K562 (cell line): Measurements from ENCODE around the gene NECTIN2. TPM values are rescaled to one million over a fixed set of nuclear protein-coding genes. Genes with fewer than 3 reads are reported as not detected.
"Not testable (repeated sequence)": the region's sequence is repeated elsewhere in the genome, so short reads cannot be mapped to it uniquely, and the experiment has no call there.

Experiments used
- ATAC-seq: fragments of 200-7000 bp; cut with Tn5 transposase; 3 replicates; pipeline ENCODE4 v1.9.1; 2020; ENCODE audit warnings: moderate library complexity
- BruUV-seq: library from RNA; stranded (reverse); fragments of 400-500 nt; replicated peaks from 2 replicates; lab custom pipeline; 2021; lab: Mats Ljungman, UMichigan
- CTCF ChIA-PET: fragments of 300-600 bp; formaldehyde crosslinking; extraction: SDS; loops from one replicate; lab custom pipeline; 2021; ENCODE audit warnings: low intra/inter-chr PET ratio; lab: Yijun Ruan, JAX
- POLR2A ChIA-PET: fragments of 300-600, 350-650 bp; sonication (Branson Sonifier 250); formaldehyde crosslinking; extraction: SDS; loops from one replicate; lab custom pipeline; 2021; ENCODE audit warnings: antibody characterized with exemption, inconsistent platforms; lab: Yijun Ruan, JAX
- DNase-seq, 4 experiments: peaks; one replicate each; pipeline versions ENCODE4 v3.0.0 to v3.0.0-alpha.2; 2011 to 2018; ENCODE audit warnings: low spot score in 3 of 4, mixed read lengths in 3 of 4; ENCODE audit errors: extremely low read depth in 1 of 4
- FAIRE-seq: peaks from 2 replicates; lab custom pipeline; 2011; peaks lifted over from hg19 to GRCh38; lab: Jason Lieb, UNC
- H2AFZ ChIP-seq: 2 replicates; pipeline ENCODE4 v1.6.0; 2011; ENCODE audit warnings: low read depth, low read length, control low read depth, inconsistent platforms
- H3K27ac ChIP-seq: fragments of 200-600 bp; 3 replicates; pipeline ENCODE4 v1.8.0; 2011; ENCODE audit warnings: low read depth, mild to moderate bottlenecking, control low read depth, inconsistent platforms, low read length, moderate library complexity, mixed read lengths; ENCODE audit errors: extremely low read depth
- H3K27me3 ChIP-seq, 2 experiments: fragments of 300-600 bp in 1 of 2; 2 replicates in 1 of 2; 3 replicates in 1 of 2; pipeline versions ENCODE4 v1.6.0 to v1.8.0; 2011; ENCODE audit warnings: inconsistent platforms in 2 of 2, low read length in 2 of 2, mild to moderate bottlenecking in 1 of 2, mixed read lengths in 1 of 2, moderate library complexity in 1 of 2; ENCODE audit not compliant: control insufficient read depth in 2 of 2, insufficient read depth in 2 of 2
- H3K36me3 ChIP-seq: fragments of 300-600 bp; 3 replicates; pipeline ENCODE4 v1.8.0; 2011; ENCODE audit warnings: mild to moderate bottlenecking, low read length, inconsistent platforms; ENCODE audit not compliant: control insufficient read depth, insufficient read depth
- H3K4me1 ChIP-seq, 2 experiments: fragments of 200-600 bp in 1 of 2; replicated peaks in 1 of 2; 2 replicates in 1 of 2; 3 replicates in 1 of 2; pipeline versions ENCODE4 v1.5.1 to v1.8.0; 2011; ENCODE audit warnings: inconsistent platforms in 2 of 2, low read length in 2 of 2, mild to moderate bottlenecking in 1 of 2, mixed read lengths in 1 of 2, moderate library complexity in 1 of 2; ENCODE audit not compliant: control insufficient read depth in 2 of 2, insufficient read depth in 2 of 2
- H3K4me2 ChIP-seq: 2 replicates; pipeline ENCODE4 v1.6.1; 2011; ENCODE audit warnings: low read length, control low read depth, inconsistent platforms, mixed read lengths; ENCODE audit not compliant: insufficient read depth
- H3K4me3 ChIP-seq: fragments of 200-600 bp; sonication (generic), shearing (Covaris generic); 2 replicates; pipeline ENCODE4 v1.5.1; 2016; ENCODE audit warnings: control low read depth, inconsistent platforms
- H3K79me2 ChIP-seq: fragments of 200-600 bp; 3 replicates; pipeline ENCODE4 v1.8.0; 2011; ENCODE audit warnings: low read length, inconsistent platforms; ENCODE audit not compliant: control insufficient read depth, insufficient read depth
- H3K9ac ChIP-seq, 2 experiments: 2 replicates each; pipeline versions ENCODE4 v1.6.0 to v1.6.1; 2011; ENCODE audit warnings: low read depth in 2 of 2, low read length in 2 of 2, control low read depth in 1 of 2, inconsistent platforms in 1 of 2, mild to moderate bottlenecking in 1 of 2, mixed read lengths in 1 of 2; ENCODE audit not compliant: insufficient read depth in 1 of 2
- H3K9me1 ChIP-seq: one replicate; pipeline ENCODE4 v1.6.0; 2011; ENCODE audit warnings: inconsistent platforms, mild to moderate bottlenecking, low read length, moderate library complexity; ENCODE audit not compliant: control insufficient read depth, insufficient read depth
- H3K9me3 ChIP-seq: replicated peaks from 2 replicates; pipeline ENCODE4 v1.5.1; 2011; ENCODE audit warnings: low read depth, low read length, inconsistent platforms; ENCODE audit not compliant: control insufficient read depth, insufficient read depth
- H4K20me1 ChIP-seq: replicated peaks from 2 replicates; pipeline ENCODE4 v1.6.1; 2011; ENCODE audit warnings: low read length, inconsistent platforms, mixed read lengths; ENCODE audit not compliant: control insufficient read depth, insufficient read depth
- AFF1 ChIP-seq, 2 experiments: fragments of 450-650 bp; IDR thresholded peaks; 2 replicates each; pipeline ENCODE4 v1.6.1; 2018; ENCODE audit warnings: mild to moderate bottlenecking in 2 of 2, low read depth in 1 of 2; ENCODE audit not compliant: partially characterized antibody in 2 of 2
- ATF7 ChIP-seq: fragments of 450-650 bp; IDR thresholded peaks from 2 replicates; pipeline ENCODE4 v1.7.1; 2014; ENCODE audit warnings: mild to moderate bottlenecking, moderate library complexity
- BHLHE40 ChIP-seq: IDR thresholded peaks from 2 replicates; pipeline ENCODE4 v1.6.1; 2011; ENCODE audit warnings: low read length, improper control_type of control experiment
- KDM1A ChIP-seq, 2 experiments: fragments of 450-650 bp; IDR thresholded peaks; 2 replicates each; pipeline ENCODE4 v1.6.1; 2016; ENCODE audit warnings: mild to moderate bottlenecking in 2 of 2
- LEF1 ChIP-seq: fragments of 450-650 bp; IDR thresholded peaks from 2 replicates; pipeline ENCODE4 v1.6.1; 2016; ENCODE audit warnings: mild to moderate bottlenecking
- NCOA1 ChIP-seq: fragments of 450-650 bp; IDR thresholded peaks from 2 replicates; pipeline ENCODE4 v1.6.1; 2016; ENCODE audit warnings: low read depth
- NFRKB ChIP-seq: fragments of 450-650 bp; IDR thresholded peaks from 2 replicates; pipeline ENCODE4 v1.6.1; 2016; ENCODE audit warnings: low read depth
- PHB2 ChIP-seq: fragments of 450-650 bp; IDR thresholded peaks from 2 replicates; pipeline ENCODE4 v1.6.1; 2017; ENCODE audit warnings: low read depth
- RBBP5 ChIP-seq: fragments of 200-600 bp; sonication (generic); IDR thresholded peaks from 2 replicates; pipeline ENCODE4 v1.6.1; 2012; ENCODE audit warnings: borderline replicate concordance, mild to moderate bottlenecking, low read length, control low read depth, inconsistent platforms; ENCODE audit not compliant: insufficient read depth, poor library complexity, severe bottlenecking
- SMARCA4 ChIP-seq: fragments of 450-650 bp; IDR thresholded peaks from 2 replicates; pipeline ENCODE4 v1.6.1; 2016
- SMARCC2 ChIP-seq: fragments of 450-650 bp; IDR thresholded peaks from 2 replicates; pipeline ENCODE4 v1.6.1; 2017; ENCODE audit warnings: antibody characterized with exemption, moderate library complexity, mild to moderate bottlenecking, low read depth
- SMARCE1 ChIP-seq: fragments of 450-650 bp; IDR thresholded peaks from 2 replicates; pipeline ENCODE4 v1.7.1; 2016; ENCODE audit warnings: mild to moderate bottlenecking
- SOX6 ChIP-seq: fragments of 450-650 bp; IDR thresholded peaks from 2 replicates; pipeline ENCODE4 v1.6.1; 2014; ENCODE audit warnings: mild to moderate bottlenecking
- STAT5A ChIP-seq: IDR thresholded peaks from 2 replicates; pipeline ENCODE4 v1.6.1; 2012; ENCODE audit warnings: low read length, inconsistent platforms, borderline replicate concordance
- TOE1 ChIP-seq, 2 experiments: fragments of 450-650 bp in 1 of 2; sonication (generic) in 1 of 2; formaldehyde crosslinking in 1 of 2; IDR thresholded peaks; 2 replicates each; pipeline versions ENCODE4 v1.7.1 to v1.8.0; 2016 to 2022; ENCODE audit warnings: borderline replicate concordance in 2 of 2, mild to moderate bottlenecking in 2 of 2, antibody characterized with exemption in 1 of 2, inconsistent platforms in 1 of 2, low read depth in 1 of 2, missing genetic modification reagents in 1 of 2, moderate library complexity in 1 of 2
- ZC3H4 ChIP-seq: sonication (generic); formaldehyde crosslinking; IDR thresholded peaks from 2 replicates; pipeline ENCODE4 v1.9.0; 2021; ENCODE audit warnings: missing genetic modification reagents, borderline replicate concordance
- ZFX ChIP-seq: sonication (generic); formaldehyde crosslinking; IDR thresholded peaks from 2 replicates; pipeline ENCODE4 v1.8.0; 2022; ENCODE audit warnings: mild to moderate bottlenecking, missing genetic modification reagents, moderate library complexity
- ZNF695 ChIP-seq: fragments of 450-650 bp; formaldehyde crosslinking; IDR thresholded peaks from 2 replicates; pipeline ENCODE4 v1.4.0; 2020; ENCODE audit warnings: mild to moderate bottlenecking, moderate library complexity
- WGBS: fragments of 100-300 bp; shearing (Covaris generic); methylation state at CpG from one replicate; pipeline ENCODE4 v1.1.6; 2016; ENCODE audit warnings: low coverage, mixed read lengths; ENCODE audit not compliant: insufficient coverage; ENCODE audit errors: missing lambda C conversion rate; 5-methylcytosine and 5-hydroxymethylcytosine counted together
- in situ Hi-C: fragments of 300-500 bp; cut with MboI; formaldehyde crosslinking; loops from 4 replicates; pipeline ENCODE4 v1.15.0; 2018; ENCODE audit warnings: inconsistent platforms, mixed read lengths
- intact Hi-C: fragments of 100-400 bp; cut with micrococcal nuclease; formaldehyde crosslinking; loops from 2 replicates; pipeline ENCODE4 v1.14.2; 2022
- polyA plus RNA-seq, 8 experiments: library from polyadenylated mRNA; depleted of rRNA in 4 of 8; stranded (reverse) in 5 of 8; unstranded in 3 of 8; fragments of >200 nt; fragmentation: Nextera tagmentation in 2 of 8; fragmentation: Illumina TruSeq in 1 of 8; extraction: Ambion mirVana in 2 of 8; extraction: Trizol in 1 of 8; gene quantifications; 2 replicates each; pipeline versions ENCODE4 v1.2.1 to v1.2.3, GENCODE V29; 2011 to 2014; ENCODE audit warnings: inconsistent platforms in 1 of 8, missing spikeins in 1 of 8
- total RNA-seq, 7 experiments: library from RNA; depleted of rRNA in 6 of 7; stranded (reverse); fragments of >200 nt in 6 of 7; fragmentation: Illumina TruSeq in 2 of 7; extraction: Trizol in 2 of 7; gene quantifications; 2 replicates each; pipeline versions ENCODE4 v1.2.1 to v1.2.3, GENCODE V29; 2011 to 2021; ENCODE audit warnings: low replicate concordance in 1 of 7

The NECTIN2 gene
- total and polyA plus RNA-seq, 9 of the 15 experiments (the other 6 are each of a cell fraction or from before 2014, with no cell fraction given): 3.9 to 94.9 (median 34.9) TPM

- DNase-seq: peak in 2 of 4 experiments; percentile 37 to 72
- not testable (repeated sequence) for H3K27me3 ChIP-seq; H3K79me2 ChIP-seq; H3K9me1 ChIP-seq; BruUV-seq; H3K9me3 ChIP-seq; H4K20me1 ChIP-seq; TF ChIP-seq TOE1 (CRISPR knock-in tag; IDR thresholded peaks at IDR 0.05; ENCODE audit: borderline replicate concordance, low read depth)
- ChIA-PET POLR2A (interaction anchor here (0.6 to 1.6 kb wide), 7 partner anchors 8 to 236 kb away, joined by 3 to 7 read pairs (median 3); partner anchors contain the start of gene APOE), CTCF (interaction anchor here (1.0 kb wide), 1 partner anchor 38 kb away, joined by 3 read pairs; no protein-coding TSS in a partner anchor)
- H3K9ac ChIP-seq: peak overlapping the region; percentile 85 to 92
- peak overlapping the region; percentile 43 for H3K4me3 ChIP-seq
- FAIRE-seq: peak; percentile 40
- intact Hi-C loops: loop anchor here (2.0 kb wide), 1 partner anchor 23 kb away; the partner anchor contains the start of gene TOMM40
- H3K27ac ChIP-seq: peak overlapping the region; percentile 91
- WGBS: 1% methylated on average over 22 of the region's 23 CpGs
- peak; percentile 29 for ATAC-seq
- H3K4me1 ChIP-seq: peaks cover 36 to 74% of the 10 kb centered on the region in 2 experiments
- peak overlapping the region; percentile 67 for H3K4me2 ChIP-seq
- peaks cover 12% of the 10 kb centered on the region; the same call in 1 of the 3 replicates for H3K36me3 ChIP-seq
- H2AFZ ChIP-seq: peak overlapping the region; percentile 98
- in situ Hi-C loops: loop anchor here (5.0 kb wide), 1 partner anchor 39 kb away; no protein-coding TSS in a partner anchor
- peak; percentile 90 for TF ChIP-seq LEF1
- TF ChIP-seq TOE1 (IDR thresholded peaks at IDR 0.05; ENCODE audit: borderline replicate concordance): peak; percentile 27; the same call in 1 of the 2 replicates
- TF ChIP-seq ZC3H4 (CRISPR knock-in tag): 0 out of 2 replicates have a peak, but pooled peaks have one; percentile 72
- TF ChIP-seq NCOA1: peak; percentile 88
- peak; percentile 58 for TF ChIP-seq NFRKB
- peak in 1 of 2 experiments; percentile 58 for TF ChIP-seq AFF1 (IDR thresholded peaks at IDR 0.05; ENCODE audit: low read depth in 1 of 2, partially characterized antibody in 2 of 2)
- peak; percentile 34; the same call in 1 of the 2 replicates for TF ChIP-seq PHB2
- TF ChIP-seq RBBP5: peak; percentile 82
- peak; percentile 92 for TF ChIP-seq SOX6
- TF ChIP-seq ATF7: peak; percentile 72
- TF ChIP-seq SMARCE1: peak; percentile 83
- TF ChIP-seq BHLHE40: peak; percentile 45; the same call in 1 of the 2 replicates
- TF ChIP-seq SMARCC2: 0 out of 2 replicates have a peak, but pooled peaks have one; percentile 49
- 0 out of 2 replicates have a peak, but pooled peaks have one; percentile 8 for TF ChIP-seq ZNF695 (CRISPR knock-in tag)
- peak; percentile 55; the same call in 1 of the 2 replicates for TF ChIP-seq STAT5A
- TF ChIP-seq ZFX (CRISPR knock-in tag): peak; percentile 58; the same call in 1 of the 2 replicates
- peak; percentile 80 for TF ChIP-seq SMARCA4
- peak; percentile 92 for TF ChIP-seq KDM1A (IDR thresholded peaks at IDR 0.05)
These were observed 67.7 kb downstream of the NECTIN2 start for GRCh38 chr19:44913512-44914432.
